H1 (cell line): ENCODE measurements around the gene OXSR1. TPM values are rescaled to one million over a fixed set of nuclear protein-coding genes. Genes with fewer than 3 reads are reported as not detected.

Experiments
- SAP30 ChIP-seq: fragments of 300-600 bp; sonication (generic); IDR thresholded peaks from 2 replicates; pipeline ENCODE4 v1.7.1; 2012; ENCODE audit warnings: low read length, moderate library complexity, mild to moderate bottlenecking, inconsistent platforms; ENCODE audit not compliant: insufficient read depth, insufficient replicate concordance
- polyA plus RNA-seq, 7 experiments: library from polyadenylated mRNA; depleted of rRNA in 3 of 7; stranded (reverse) in 5 of 7; unstranded in 2 of 7; fragments of >200 nt in 5 of 7; fragments of 200-250 nt in 2 of 7; gene quantifications; 1 replicate in 5 of 7; 2 replicates in 1 of 7; 4 replicates in 1 of 7; pipeline versions ENCODE4 v1.2.1 to v1.2.3, GENCODE V29; 2011 to 2013; ENCODE audit warnings: missing spikeins in 2 of 7, mixed read lengths in 2 of 7
- total RNA-seq: library from RNA; stranded (reverse); fragmentation: NEBNext Ultra II Directional; extraction: Animal tissue kit (Norgen Biotek cat#: 25700); gene quantifications from 2 replicates; pipeline ENCODE4 v1.2.1, GENCODE V29; 2021

OXSR1 gene
- total and polyA plus RNA-seq, 2 of the 8 experiments (the other 6 are each of a cell fraction or from before 2014, with no cell fraction given), result 25.1 to 47.0 TPM

DNA sequence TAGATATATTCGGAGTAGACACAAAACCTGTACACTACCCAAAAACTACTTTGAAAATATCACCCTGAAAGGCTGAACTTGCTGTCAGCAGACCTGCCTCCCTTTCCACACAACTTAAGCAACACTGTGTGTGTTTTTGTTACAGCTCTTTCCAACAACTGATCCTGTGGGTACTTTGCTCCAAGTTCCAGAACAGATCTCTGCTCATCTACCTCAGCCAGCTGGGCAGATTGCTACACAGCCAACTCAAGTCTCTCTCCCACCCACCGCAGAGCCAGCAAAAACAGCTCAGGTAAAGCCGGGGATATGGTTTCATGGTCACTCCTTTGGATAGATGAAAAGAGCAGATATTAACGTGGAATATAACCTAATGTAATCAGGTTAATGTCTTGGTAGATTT, 80.6 kb downstream of the OXSR1 start (continued):
- no peak for TF ChIP-seq SAP30
